ENCODE measurements around the gene MRAP2.

MRAP2 gene

GRCh38 chr6:84033523-84034451 is at the start of gene MRAP2:
MRAP2 (plus strand) TSS chr6:84033772; CDS start chr6:84055319, 21,547 bp downstream.
- Mint-ChIP-seq H3K9me3 (peaks cover 5% of the 10 kb centered on the region), H3K36me3 (ENCODE audit: low read depth) (no peaks in the 10 kb centered on the region), H3K4me1 (no peaks in the 10 kb centered on the region), H3K27me3 (peaks cover 44% of the 10 kb centered on the region), H3K27ac (no peak within 1 kb of the TSS), H3K4me3 (no peak within 1 kb of the TSS)
- peak; percentile 33 for ATAC-seq
- DNase-seq, result peak; percentile 2

GRCh38 chr6:83984411-83984810 is 49.2 kb upstream of the MRAP2 start:
- DNase-seq (no peak), ATAC-seq (no peak)
- Mint-ChIP-seq H3K9me3 (peaks cover 6% of the 10 kb centered on the region), H3K4me3 (no peak overlapping the region), H3K27me3 (no peaks in the 10 kb centered on the region), H3K36me3 (ENCODE audit: low read depth) (no peaks in the 10 kb centered on the region), H3K4me1 (no peaks in the 10 kb centered on the region), H3K27ac (no peak overlapping the region)

- H3K36me3 Mint-ChIP-seq (ENCODE audit: low read depth), result no peaks in the 10 kb centered on the region
- H3K4me3 Mint-ChIP-seq, result no peak overlapping the region
- ATAC-seq (no peak), DNase-seq (no peak)
- H3K4me1 Mint-ChIP-seq, result no peaks in the 10 kb centered on the region
- no peak overlapping the region for H3K27ac Mint-ChIP-seq
- H3K9me3 Mint-ChIP-seq, result no peaks in the 10 kb centered on the region
- no peaks in the 10 kb centered on the region for H3K27me3 Mint-ChIP-seq
These were observed 48.3 kb upstream of the MRAP2 start for GRCh38 chr6:83985308-83985713.

GRCh38 chr6:83985715-83986114 is 47.9 kb upstream of the MRAP2 start:
- DNase-seq, result no peak
- ATAC-seq, result no peak
- Mint-ChIP-seq H3K27ac (no peak overlapping the region), H3K4me3 (no peak overlapping the region), H3K4me1 (no peaks in the 10 kb centered on the region), H3K36me3 (ENCODE audit: low read depth) (no peaks in the 10 kb centered on the region), H3K9me3 (no peaks in the 10 kb centered on the region), H3K27me3 (no peaks in the 10 kb centered on the region)

GRCh38 chr6:83998021-83998584 is 35.5 kb upstream of the MRAP2 start:
- Mint-ChIP-seq H3K36me3 (ENCODE audit: low read depth) (no peaks in the 10 kb centered on the region), H3K4me1 (no peaks in the 10 kb centered on the region), H3K27me3 (peaks cover 3% of the 10 kb centered on the region), H3K9me3 (peaks cover 17% of the 10 kb centered on the region), H3K27ac (no peak overlapping the region), H3K4me3 (no peak overlapping the region)
- DNase-seq (no peak), ATAC-seq (no peak)

- Mint-ChIP-seq H3K4me1 (no peaks in the 10 kb centered on the region), H3K9me3 (peaks cover 3% of the 10 kb centered on the region), H3K27ac (no peak overlapping the region), H3K36me3 (ENCODE audit: low read depth) (no peaks in the 10 kb centered on the region), H3K4me3 (no peak overlapping the region), H3K27me3 (peaks cover 12% of the 10 kb centered on the region)
- ATAC-seq (no peak), DNase-seq (no peak)
These were observed 32.5 kb upstream of the MRAP2 start for GRCh38 chr6:84001119-84001518.

GRCh38 chr6:84002226-84002625 is 31.3 kb upstream of the MRAP2 start:
- Mint-ChIP-seq H3K27ac (no peak overlapping the region), H3K4me3 (no peak overlapping the region), H3K4me1 (no peaks in the 10 kb centered on the region), H3K27me3 (peaks cover 15% of the 10 kb centered on the region), H3K36me3 (ENCODE audit: low read depth) (no peaks in the 10 kb centered on the region), H3K9me3 (no peaks in the 10 kb centered on the region)
- ATAC-seq (no peak), DNase-seq (no peak)

GRCh38 chr6:84003131-84003530 is 30.4 kb upstream of the MRAP2 start:
- ATAC-seq (no peak), DNase-seq (no peak)
- H3K36me3 Mint-ChIP-seq (ENCODE audit: low read depth), result no peaks in the 10 kb centered on the region
- no peak overlapping the region for H3K4me3 Mint-ChIP-seq
- no peak overlapping the region for H3K27ac Mint-ChIP-seq
- H3K9me3 Mint-ChIP-seq, result no peaks in the 10 kb centered on the region
- H3K27me3 Mint-ChIP-seq, result peaks cover 18% of the 10 kb centered on the region
- no peaks in the 10 kb centered on the region for H3K4me1 Mint-ChIP-seq

- Mint-ChIP-seq H3K4me3 (no peak overlapping the region), H3K36me3 (ENCODE audit: low read depth) (no peaks in the 10 kb centered on the region), H3K4me1 (no peaks in the 10 kb centered on the region), H3K27ac (no peak overlapping the region), H3K27me3 (peaks cover 18% of the 10 kb centered on the region), H3K9me3 (no peaks in the 10 kb centered on the region)
- ATAC-seq (no peak), DNase-seq (no peak)
These were observed 29.9 kb upstream of the MRAP2 start for GRCh38 chr6:84003654-84004053.

- DNase-seq (no peak), ATAC-seq (no peak)
- Mint-ChIP-seq H3K4me1 (no peaks in the 10 kb centered on the region), H3K9me3 (no peaks in the 10 kb centered on the region), H3K36me3 (ENCODE audit: low read depth) (no peaks in the 10 kb centered on the region), H3K27ac (no peak overlapping the region), H3K27me3 (peaks cover 16% of the 10 kb centered on the region), H3K4me3 (no peak overlapping the region)
These were observed 25.7 kb upstream of the MRAP2 start for GRCh38 chr6:84007871-84008270.

GRCh38 chr6:84013354-84013753 is 20.2 kb upstream of the MRAP2 start:
- DNase-seq (no peak), ATAC-seq (no peak)
- Mint-ChIP-seq H3K4me3 (no peak overlapping the region), H3K4me1 (no peaks in the 10 kb centered on the region), H3K36me3 (ENCODE audit: low read depth) (no peaks in the 10 kb centered on the region), H3K27ac (no peak overlapping the region), H3K9me3 (no peaks in the 10 kb centered on the region), H3K27me3 (peaks cover 2% of the 10 kb centered on the region)

- Mint-ChIP-seq H3K4me1 (no peaks in the 10 kb centered on the region), H3K4me3 (no peak overlapping the region), H3K27ac (no peak overlapping the region), H3K27me3 (peaks cover 2% of the 10 kb centered on the region), H3K36me3 (ENCODE audit: low read depth) (no peaks in the 10 kb centered on the region), H3K9me3 (no peaks in the 10 kb centered on the region)
- ATAC-seq (no peak), DNase-seq (no peak)
These were observed 19.6 kb upstream of the MRAP2 start for GRCh38 chr6:84013931-84014330.

- ATAC-seq (no peak), DNase-seq (no peak)
- no peaks in the 10 kb centered on the region for H3K36me3 Mint-ChIP-seq (ENCODE audit: low read depth)
- H3K27ac Mint-ChIP-seq, result no peak overlapping the region
- H3K27me3 Mint-ChIP-seq, result no peaks in the 10 kb centered on the region
- no peaks in the 10 kb centered on the region for H3K4me1 Mint-ChIP-seq
- H3K4me3 Mint-ChIP-seq, result no peak overlapping the region
- H3K9me3 Mint-ChIP-seq, result no peaks in the 10 kb centered on the region
These were observed 17.5 kb upstream of the MRAP2 start for GRCh38 chr6:84016029-84016428.

- Mint-ChIP-seq H3K27ac (no peak overlapping the region), H3K4me1 (no peaks in the 10 kb centered on the region), H3K36me3 (ENCODE audit: low read depth) (no peaks in the 10 kb centered on the region), H3K9me3 (no peaks in the 10 kb centered on the region), H3K4me3 (no peak overlapping the region), H3K27me3 (peaks cover 2% of the 10 kb centered on the region)
- DNase-seq (no peak), ATAC-seq (no peak)
These were observed 15.7 kb upstream of the MRAP2 start for GRCh38 chr6:84017709-84018452.
